ENCODE measurements around the gene IQUB.
"Not testable (repeated sequence)": the region's sequence is repeated elsewhere in the genome, so short reads cannot be mapped to it uniquely, and the experiment has no call there.

Gene IQUB

DNA sequence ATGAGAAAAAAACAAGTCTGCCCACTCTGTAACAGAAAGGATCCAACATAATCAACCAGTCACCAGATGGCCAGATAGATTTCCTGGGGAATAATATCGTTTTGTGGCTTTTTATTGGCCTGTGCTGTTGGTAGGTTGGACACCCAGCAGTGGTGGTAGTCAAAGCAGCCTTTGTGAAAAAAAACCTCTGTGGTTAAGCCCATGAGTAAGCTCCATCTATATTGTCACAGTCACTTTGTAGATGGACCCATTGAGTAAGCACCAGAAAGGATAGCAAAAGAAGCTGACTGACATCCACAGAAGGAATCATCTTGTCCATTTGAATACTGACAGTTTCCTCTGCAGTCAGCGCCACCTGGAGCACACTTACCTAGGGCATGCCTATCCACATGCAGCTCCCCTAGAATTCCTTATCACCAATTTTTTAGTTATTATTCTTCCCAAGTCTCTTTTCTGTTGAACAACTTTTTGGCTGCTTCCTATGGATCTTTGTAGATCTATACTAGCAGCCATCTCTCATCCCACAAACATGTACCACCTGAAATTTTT, 96.9 kb downstream of the IQUB start:
- intact Hi-C loops (cut with micrococcal nuclease): no loop called here
- Mint-ChIP-seq H3K9me3 (no peaks in the 10 kb centered on the region), H3K27ac (no peak overlapping the region), H3K4me3 (no peak overlapping the region), H3K4me1 (ENCODE audit: low read depth) (no peaks in the 10 kb centered on the region), H3K36me3 (ENCODE audit: low read depth) (no peaks in the 10 kb centered on the region), H3K27me3 (no peaks in the 10 kb centered on the region)

DNA sequence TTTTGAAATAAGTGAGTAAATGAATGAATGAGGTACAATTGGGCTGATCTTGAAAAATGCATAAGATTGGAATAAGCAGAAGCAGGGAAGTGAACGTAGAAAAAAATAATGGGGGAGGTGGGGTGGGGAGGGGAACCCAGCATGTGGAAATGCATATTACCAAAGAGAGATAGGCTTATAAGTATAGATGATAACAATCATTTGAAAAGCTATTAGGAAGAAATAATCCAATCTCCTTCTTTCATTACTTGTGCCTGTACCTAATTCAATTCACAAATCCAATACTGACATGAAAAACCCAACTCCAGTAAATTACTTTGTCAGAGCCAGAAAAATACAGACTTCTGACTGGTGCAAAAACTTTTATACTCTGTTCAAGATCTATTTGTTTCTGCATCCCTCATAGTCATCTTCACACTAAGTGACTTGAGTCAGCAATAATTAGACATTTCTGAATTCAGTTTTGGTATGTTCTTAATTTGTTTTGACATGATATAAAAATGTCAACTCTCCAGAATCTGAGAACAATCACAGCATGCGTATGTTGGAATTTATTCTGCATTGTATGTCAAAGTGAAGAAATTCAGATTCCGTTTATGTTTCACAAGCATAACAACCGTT, 99.2 kb downstream of the IQUB start:
- no peak overlapping the region for H3K27ac Mint-ChIP-seq
- no peak overlapping the region for H3K4me3 Mint-ChIP-seq
- intact Hi-C loops (cut with micrococcal nuclease): no loop called here
- no peaks in the 10 kb centered on the region for H3K36me3 Mint-ChIP-seq (ENCODE audit: low read depth)
- H3K27me3 Mint-ChIP-seq: no peaks in the 10 kb centered on the region
- no peaks in the 10 kb centered on the region for H3K4me1 Mint-ChIP-seq (ENCODE audit: low read depth)
- no peaks in the 10 kb centered on the region for H3K9me3 Mint-ChIP-seq

DNA sequence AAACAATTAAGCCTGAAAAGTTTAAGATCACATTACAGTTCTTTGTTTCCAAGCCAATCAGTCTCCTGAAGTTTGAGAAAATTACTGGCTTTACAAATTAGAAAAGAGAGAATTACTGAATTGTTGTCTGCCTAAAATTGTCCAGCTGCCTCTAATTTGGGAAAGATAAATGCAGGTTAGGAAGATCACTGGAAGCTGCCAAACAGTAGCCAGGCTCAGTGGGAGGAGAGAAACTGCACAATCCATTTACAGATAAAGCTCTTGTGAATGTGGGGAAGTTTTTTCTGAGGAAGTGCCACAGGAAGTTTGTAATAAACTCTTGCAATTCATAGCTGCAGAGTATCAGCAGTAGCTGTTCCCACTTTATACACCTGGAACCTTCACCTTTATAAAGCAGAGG, 100.7 kb downstream of the IQUB start:
- Mint-ChIP-seq H3K4me3 (no peak overlapping the region), H3K27ac (no peak overlapping the region), H3K27me3 (no peaks in the 10 kb centered on the region), H3K36me3 (ENCODE audit: low read depth) (no peaks in the 10 kb centered on the region), H3K9me3 (no peaks in the 10 kb centered on the region), H3K4me1 (ENCODE audit: low read depth) (no peaks in the 10 kb centered on the region)
- intact Hi-C loops (cut with micrococcal nuclease): no loop called here

DNA sequence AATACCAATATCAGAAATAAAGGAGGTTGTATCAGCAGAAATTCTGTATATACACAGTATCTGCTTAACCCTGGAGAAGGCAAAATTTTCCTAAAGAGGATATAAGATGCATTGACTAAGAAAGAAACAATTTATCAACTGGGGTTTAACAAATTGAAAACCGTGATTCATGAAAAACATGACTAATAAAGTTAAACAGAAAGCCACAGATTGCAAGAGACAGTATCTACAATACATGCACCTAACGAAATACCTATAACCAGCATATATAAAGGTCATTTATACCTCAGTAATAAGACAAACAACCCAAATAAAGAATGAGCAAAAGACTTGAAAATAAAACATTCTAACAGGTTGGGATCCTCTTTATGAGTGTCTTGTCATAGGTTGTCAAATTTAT, 101.8 kb downstream of the IQUB start:
- Mint-ChIP-seq H3K36me3 (ENCODE audit: low read depth) (no peaks in the 10 kb centered on the region), H3K27me3 (no peaks in the 10 kb centered on the region), H3K4me1 (ENCODE audit: low read depth) (no peaks in the 10 kb centered on the region), H3K27ac (no peak overlapping the region), H3K9me3 (no peaks in the 10 kb centered on the region), H3K4me3 (no peak overlapping the region)
- intact Hi-C loops (cut with micrococcal nuclease): no loop called here

DNA sequence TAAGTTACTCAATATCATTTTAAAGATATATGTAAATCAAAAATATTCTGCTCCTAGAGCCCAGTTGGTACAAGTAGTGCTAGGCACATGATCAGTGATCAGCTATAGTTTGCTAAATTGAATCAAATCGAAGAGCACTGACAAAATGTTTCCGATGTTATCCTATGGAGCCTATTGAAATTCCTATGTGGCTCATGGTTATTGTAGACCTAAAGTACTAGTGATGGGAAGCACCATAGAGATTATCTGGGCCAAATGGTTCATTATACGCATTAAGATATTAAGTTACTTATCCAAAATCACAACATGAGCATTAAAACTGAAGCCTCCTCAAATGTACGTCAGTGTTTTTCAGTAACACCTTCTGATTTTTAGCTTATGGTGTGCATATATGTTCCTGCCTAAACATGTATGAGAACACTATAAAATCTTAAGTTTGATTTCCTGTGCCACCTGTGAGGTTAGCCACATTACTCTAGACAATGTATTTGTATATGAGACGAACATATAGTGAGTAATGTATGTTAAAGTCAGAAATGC, 103.2 kb downstream of the IQUB start:
- intact Hi-C loops (cut with micrococcal nuclease): no loop called here
- Mint-ChIP-seq H3K4me3 (no peak overlapping the region), H3K27me3 (no peaks in the 10 kb centered on the region), H3K36me3 (ENCODE audit: low read depth) (no peaks in the 10 kb centered on the region), H3K9me3 (no peaks in the 10 kb centered on the region), H3K27ac (no peak overlapping the region), H3K4me1 (ENCODE audit: low read depth) (no peaks in the 10 kb centered on the region)

DNA sequence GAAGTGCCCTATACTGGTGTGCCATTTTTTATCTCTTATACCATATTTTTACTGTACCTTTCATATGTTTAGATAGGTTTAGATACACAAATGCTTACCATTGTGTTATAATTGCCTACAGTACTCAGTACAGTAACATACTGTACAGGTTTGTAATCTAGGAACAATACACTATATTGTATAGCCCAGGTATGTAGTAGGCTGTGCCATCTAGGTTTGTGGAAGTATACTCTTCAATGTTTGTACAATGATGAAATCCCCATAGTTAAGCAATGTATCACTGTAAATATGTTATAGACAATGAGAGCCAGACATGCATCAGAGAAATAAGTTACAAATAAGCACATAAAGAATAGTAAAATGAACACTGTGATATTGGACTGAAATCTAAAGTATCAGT, 109.1 kb downstream of the IQUB start:
- H3K4me3 Mint-ChIP-seq: no peak overlapping the region
- peaks cover 28% of the 10 kb centered on the region for H3K9me3 Mint-ChIP-seq
- intact Hi-C loops (cut with micrococcal nuclease): no loop called here
- H3K4me1 Mint-ChIP-seq (ENCODE audit: low read depth): no peaks in the 10 kb centered on the region
- H3K27me3 Mint-ChIP-seq: no peaks in the 10 kb centered on the region
- no peak overlapping the region for H3K27ac Mint-ChIP-seq
- H3K36me3 Mint-ChIP-seq (ENCODE audit: low read depth): no peaks in the 10 kb centered on the region

DNA sequence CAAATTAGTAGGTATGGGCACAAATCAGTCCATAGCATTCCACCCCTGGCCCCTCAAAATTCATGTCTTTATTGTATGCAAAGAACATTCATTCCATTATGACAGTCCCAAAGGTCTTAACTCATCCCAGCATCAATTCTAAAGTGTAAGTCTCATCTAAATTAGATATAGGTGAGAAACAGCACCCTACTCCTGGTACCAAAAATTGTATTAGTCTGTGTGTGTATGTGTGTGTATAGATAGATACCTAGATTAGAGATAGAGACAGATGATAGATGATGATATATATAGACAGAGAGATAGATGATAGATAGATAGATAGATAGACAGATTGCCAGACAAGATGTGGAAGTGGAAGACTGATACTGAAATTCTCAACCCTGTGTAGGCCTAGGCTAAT, 109.9 kb downstream of the IQUB start:
- intact Hi-C loops (cut with micrococcal nuclease): no loop called here
- Mint-ChIP-seq H3K27me3 (no peaks in the 10 kb centered on the region), H3K36me3 (ENCODE audit: low read depth) (no peaks in the 10 kb centered on the region), H3K9me3 (peaks cover 32% of the 10 kb centered on the region), H3K27ac (no peak overlapping the region), H3K4me1 (ENCODE audit: low read depth) (no peaks in the 10 kb centered on the region), H3K4me3 (no peak overlapping the region)

DNA sequence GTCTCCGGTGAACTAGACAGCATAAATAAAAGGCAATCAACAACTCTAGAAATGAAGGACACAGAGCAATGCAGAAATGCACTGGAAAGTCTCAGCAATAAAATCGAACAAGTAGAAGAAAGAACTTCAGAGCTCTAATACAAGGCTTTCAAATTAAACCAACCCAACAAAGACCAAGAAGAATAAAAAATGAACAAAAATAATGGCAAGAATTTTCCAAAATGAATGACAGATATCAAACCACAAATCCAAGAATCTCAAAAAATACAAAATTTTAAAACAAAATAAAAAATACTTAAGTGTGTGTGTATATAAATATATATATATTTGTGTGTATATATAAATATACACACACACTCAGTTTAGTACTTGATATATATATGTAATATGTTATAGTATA, 110.8 kb downstream of the IQUB start:
- H3K9me3 Mint-ChIP-seq: peaks cover 40% of the 10 kb centered on the region
- no peak overlapping the region for H3K27ac Mint-ChIP-seq
- H3K4me3 Mint-ChIP-seq: no peak overlapping the region
- no peaks in the 10 kb centered on the region for H3K36me3 Mint-ChIP-seq (ENCODE audit: low read depth)
- intact Hi-C loops (cut with micrococcal nuclease): no loop called here
- H3K4me1 Mint-ChIP-seq (ENCODE audit: low read depth): no peaks in the 10 kb centered on the region
- no peaks in the 10 kb centered on the region for H3K27me3 Mint-ChIP-seq

DNA sequence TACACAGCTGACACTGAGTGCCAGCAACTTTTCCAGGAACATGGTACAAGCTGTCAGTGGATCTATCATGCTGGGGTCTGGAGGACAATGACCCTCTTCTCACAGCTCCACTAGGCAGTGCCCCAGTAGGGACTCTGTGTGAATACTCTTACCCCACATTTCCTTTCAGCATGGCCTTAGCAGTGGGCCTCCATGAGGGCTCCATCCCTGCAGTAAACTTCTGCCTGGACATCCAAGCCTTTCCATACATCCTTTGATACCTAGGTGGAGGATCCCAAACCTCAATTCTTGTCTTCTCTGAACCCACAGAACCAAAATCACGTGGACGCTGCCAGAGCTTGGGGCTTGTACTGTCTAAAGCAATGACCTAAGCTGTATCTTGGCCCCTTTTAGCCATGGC, 116.8 kb downstream of the IQUB start:
- H3K27ac Mint-ChIP-seq: no peak overlapping the region
- no peaks in the 10 kb centered on the region for H3K27me3 Mint-ChIP-seq
- peaks cover 55% of the 10 kb centered on the region for H3K9me3 Mint-ChIP-seq
- H3K36me3 Mint-ChIP-seq (ENCODE audit: low read depth): no peaks in the 10 kb centered on the region
- H3K4me1 Mint-ChIP-seq (ENCODE audit: low read depth): no peaks in the 10 kb centered on the region
- H3K4me3 Mint-ChIP-seq: no peak overlapping the region
- intact Hi-C loops (cut with micrococcal nuclease): no loop called here

DNA sequence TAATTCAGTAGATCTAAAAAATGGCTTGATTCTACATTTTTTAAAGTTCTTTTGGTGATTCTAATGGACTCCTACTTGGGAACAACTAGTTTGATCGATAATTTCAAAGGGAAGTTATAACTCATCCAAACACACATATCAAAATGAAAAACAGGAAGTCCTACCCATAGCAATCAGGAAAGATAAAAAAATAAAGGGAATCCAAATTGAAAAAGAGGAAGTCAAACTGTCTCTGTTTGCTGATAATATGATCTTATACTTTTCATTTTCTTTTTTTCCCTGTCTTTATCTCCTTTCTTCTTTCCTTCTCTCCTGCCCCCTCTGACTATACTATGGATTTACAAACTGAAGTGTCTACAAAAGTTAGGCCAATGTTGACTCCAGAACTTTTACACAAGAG, 118.8 kb downstream of the IQUB start:
- H3K27me3 Mint-ChIP-seq: no peaks in the 10 kb centered on the region

DNA sequence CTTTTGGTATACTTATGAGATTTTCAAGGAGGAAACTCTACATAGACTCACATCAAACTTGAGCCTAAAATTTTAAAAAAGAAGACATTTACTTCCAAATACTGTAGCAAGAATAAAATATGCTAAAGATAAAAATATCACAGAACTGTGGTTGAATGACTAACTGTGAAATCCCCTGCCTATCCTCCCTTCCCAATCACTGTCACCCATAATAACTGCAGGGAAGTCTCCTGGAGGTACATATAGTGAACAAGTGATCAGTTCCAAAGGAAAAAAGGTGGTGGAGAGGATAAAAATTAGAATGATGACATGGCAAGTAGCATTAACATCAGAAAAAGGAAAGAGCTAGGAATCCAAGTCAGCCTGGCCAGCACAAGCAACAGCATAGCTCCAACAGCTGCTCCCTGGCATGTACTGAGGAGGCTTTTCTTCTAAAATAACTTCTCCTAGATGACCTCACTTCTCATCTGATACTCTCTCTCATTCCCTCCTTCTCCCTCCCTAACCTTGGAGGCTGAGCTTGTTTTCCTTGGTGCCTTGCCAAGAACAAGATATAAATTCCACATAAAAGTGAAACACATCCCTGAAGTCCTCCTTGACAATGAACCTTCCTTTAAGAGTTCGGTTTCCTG, 124.0 kb downstream of the IQUB start:
- Mint-ChIP-seq H3K4me3 (no peak overlapping the region), H3K36me3 (ENCODE audit: low read depth) (no peaks in the 10 kb centered on the region), H3K9me3 (peaks cover 16% of the 10 kb centered on the region), H3K4me1 (ENCODE audit: low read depth) (no peaks in the 10 kb centered on the region), H3K27ac (no peak overlapping the region), H3K27me3 (no peaks in the 10 kb centered on the region)
- intact Hi-C loops (cut with micrococcal nuclease): no loop called here

More for the DNA sequence above, 118.8 kb downstream of the IQUB start:
- Mint-ChIP-seq H3K4me1 (ENCODE audit: low read depth) (no peaks in the 10 kb centered on the region), H3K36me3 (ENCODE audit: low read depth) (no peaks in the 10 kb centered on the region), H3K9me3 (peaks cover 49% of the 10 kb centered on the region), H3K27ac (no peak overlapping the region), H3K4me3 (no peak overlapping the region)
- intact Hi-C loops (cut with micrococcal nuclease): no loop called here

DNA sequence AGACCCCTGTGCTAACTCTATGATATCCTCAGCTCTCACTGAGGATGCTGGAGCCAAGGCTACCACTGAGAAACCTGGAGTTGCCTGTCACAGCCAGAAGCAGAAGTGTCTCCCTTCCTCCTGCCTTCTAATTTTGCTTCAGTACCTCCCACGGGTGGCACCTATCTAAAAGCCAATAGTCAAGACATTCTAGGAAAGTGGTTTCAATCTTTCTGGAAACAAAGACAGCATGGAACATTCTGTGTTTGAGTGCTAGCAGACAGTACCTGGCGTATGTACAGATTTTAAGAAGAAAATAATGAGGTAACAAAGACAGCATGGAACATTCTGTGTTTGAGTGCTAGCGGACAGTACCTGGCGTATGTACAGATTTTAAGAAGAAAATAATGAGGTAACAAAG, 126.4 kb downstream of the IQUB start:
- H3K4me1 Mint-ChIP-seq (ENCODE audit: low read depth); H3K4me3 Mint-ChIP-seq; intact Hi-C loops (cut with micrococcal nuclease); H3K27ac Mint-ChIP-seq; H3K27me3 Mint-ChIP-seq; H3K36me3 Mint-ChIP-seq (ENCODE audit: low read depth): not testable (repeated sequence)
- H3K9me3 Mint-ChIP-seq: peaks cover 11% of the 10 kb centered on the region

All from dendritic cell treated with granulocyte-macrophage colony-stimulating factor and Interleukin-4, amounts not matched to agents 40 ng/mL and 50 ng/mL, for 4 days (primary cell).